MM.1S (cell line): Measurements from ENCODE around the gene ZBTB49.
"Not testable (repeated sequence)": the region's sequence is repeated elsewhere in the genome, so short reads cannot be mapped to it uniquely, and the experiment has no call there.

Source experiments
- DNase-seq: peaks from one replicate; pipeline ENCODE4 v3.0.0-alpha.2; 2015
- H2AFZ ChIP-seq: fragments of 300-600 bp; sonication (generic); 2 replicates; pipeline ENCODE4 v1.6.0; 2016; ENCODE audit warnings: antibody characterized with exemption, low read length
- H3F3A ChIP-seq: fragments of 300-600 bp; sonication (generic); 2 replicates; pipeline ENCODE4 v1.6.1; 2016; ENCODE audit warnings: mild to moderate bottlenecking, antibody characterized with exemption, low read length, moderate library complexity, mixed read lengths; ENCODE audit not compliant: insufficient read depth
- H3K27ac ChIP-seq: fragments of 300-600 bp; sonication (generic); 2 replicates; pipeline ENCODE4 v1.5.1; 2016; ENCODE audit warnings: mild to moderate bottlenecking, low read length
- H3K27me3 ChIP-seq: fragments of 300-600 bp; sonication (generic); replicated peaks from 2 replicates; pipeline ENCODE4 v1.6.0; 2016; ENCODE audit warnings: low read length; ENCODE audit not compliant: insufficient read depth
- H3K36me3 ChIP-seq: fragments of 300-600 bp; sonication (generic); replicated peaks from 2 replicates; pipeline ENCODE4 v1.6.1; 2016; ENCODE audit warnings: mild to moderate bottlenecking, low read length, mixed read lengths; ENCODE audit not compliant: insufficient read depth
- H3K4me1 ChIP-seq: fragments of 300-600 bp; sonication (generic); 2 replicates; pipeline ENCODE4 v1.6.1; 2016; ENCODE audit warnings: low read length, mixed read lengths
- H3K4me2 ChIP-seq: fragments of 300-600 bp; sonication (generic); 2 replicates; pipeline ENCODE4 v1.6.0; 2016; ENCODE audit warnings: low read depth, low read length
- H3K4me3 ChIP-seq: fragments of 300-600 bp; sonication (generic); 2 replicates; pipeline ENCODE4 v1.5.1; 2016; ENCODE audit warnings: low read length, mixed read lengths
- H3K79me2 ChIP-seq: fragments of 300-600 bp; sonication (generic); 2 replicates; pipeline ENCODE4 v1.6.1; 2016; ENCODE audit warnings: mixed run types, low read length, mixed read lengths
- H3K9ac ChIP-seq: fragments of 300-600 bp; sonication (generic); 2 replicates; pipeline ENCODE4 v1.6.1; 2016; ENCODE audit warnings: low read length, mixed read lengths
- H3K9me2 ChIP-seq: fragments of 300-600 bp; sonication (generic); replicated peaks from 2 replicates; pipeline ENCODE4 v1.6.1; 2016; ENCODE audit warnings: mild to moderate bottlenecking, low read length, mixed read lengths; ENCODE audit not compliant: insufficient read depth
- H3K9me3 ChIP-seq: fragments of 300-600 bp; sonication (generic); replicated peaks from 2 replicates; pipeline ENCODE4 v1.6.1; 2016; ENCODE audit warnings: mild to moderate bottlenecking, low read length, mixed read lengths; ENCODE audit not compliant: insufficient read depth
- H4K20me1 ChIP-seq: fragments of 300-600 bp; sonication (generic); 2 replicates; pipeline ENCODE4 v1.6.1; 2016; ENCODE audit warnings: mild to moderate bottlenecking, low read length, moderate library complexity, mixed read lengths; ENCODE audit not compliant: insufficient read depth
- CTCF ChIP-seq: fragments of 300-600 bp; sonication (generic); IDR thresholded peaks from 2 replicates; pipeline ENCODE4 v1.5.1; 2016; ENCODE audit warnings: antibody characterized with exemption, low read length, mixed read lengths
- EZH2 ChIP-seq: fragments of 300-600 bp; sonication (generic); optimal IDR thresholded peaks from 2 replicates; pipeline ENCODE3; 2017; ENCODE audit warnings: low read depth, mild to moderate bottlenecking, antibody characterized with exemption, low read length, mixed read lengths
- EZH2phosphoT487 ChIP-seq: fragments of 300-600 bp; sonication (generic); IDR thresholded peaks from 2 replicates; pipeline ENCODE4 v1.6.1; 2018; ENCODE audit warnings: antibody characterized with exemption, low read length

The ZBTB49 gene

GRCh38 chr4:4347585-4347984 is 57.5 kb downstream of the ZBTB49 start:
- H2AFZ ChIP-seq, result no peak overlapping the region
- H3K4me1 ChIP-seq, result peaks cover 18% of the 10 kb centered on the region
- no peak for DNase-seq
- H3F3A ChIP-seq, result peaks cover 15% of the 10 kb centered on the region
- no peaks in the 10 kb centered on the region for H3K27me3 ChIP-seq
- no peaks in the 10 kb centered on the region for H3K9me2 ChIP-seq
- no peak for TF ChIP-seq CTCF
- TF ChIP-seq EZH2, result no peak
- TF ChIP-seq EZH2phosphoT487, result no peak
- no peaks in the 10 kb centered on the region for H3K9me3 ChIP-seq
- H3K27ac ChIP-seq, result no peak overlapping the region
- no peak overlapping the region for H3K9ac ChIP-seq
- H3K36me3 ChIP-seq, result no peaks in the 10 kb centered on the region
- H3K4me3 ChIP-seq, result no peak overlapping the region
- H3K4me2 ChIP-seq, result no peak overlapping the region
- H3K79me2 ChIP-seq, result no peaks in the 10 kb centered on the region
- no peaks in the 10 kb centered on the region for H4K20me1 ChIP-seq

GRCh38 chr4:4348585-4348984 is 58.5 kb downstream of the ZBTB49 start:
- H3K79me2 ChIP-seq, H3K27ac ChIP-seq, H3K27me3 ChIP-seq, H2AFZ ChIP-seq, DNase-seq, H3K4me2 ChIP-seq, H3K9me3 ChIP-seq, H3K4me3 ChIP-seq, H3K9ac ChIP-seq, H4K20me1 ChIP-seq, H3K9me2 ChIP-seq, H3K36me3 ChIP-seq: not testable (repeated sequence)
- peaks cover 18% of the 10 kb centered on the region for H3K4me1 ChIP-seq
- peaks cover 15% of the 10 kb centered on the region for H3F3A ChIP-seq

DNA sequence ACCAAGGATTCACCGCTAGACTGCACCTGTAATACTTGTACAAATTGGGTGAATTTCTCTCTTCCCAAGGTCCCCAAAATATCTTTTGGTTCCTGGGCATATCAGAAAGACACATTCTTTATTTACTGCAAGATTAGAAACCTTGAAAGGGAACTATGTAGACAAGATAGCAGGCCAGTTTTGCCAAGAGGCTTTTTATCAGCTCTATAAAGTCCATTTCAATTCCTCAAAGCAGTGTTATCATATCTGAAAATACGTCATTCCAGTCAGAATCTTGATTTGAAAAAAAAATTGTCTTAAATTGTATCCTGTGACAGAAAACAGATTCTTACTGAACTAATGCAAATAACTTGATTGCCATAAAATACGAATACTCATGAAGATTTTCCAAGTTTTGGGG is 59.8 kb downstream of the ZBTB49 start:
- Histone ChIP-seq H3K27ac (no peak overlapping the region), H4K20me1 (no peaks in the 10 kb centered on the region), H3K27me3 (no peaks in the 10 kb centered on the region), H3K9me2 (no peaks in the 10 kb centered on the region), H3K4me1 (peaks cover 11% of the 10 kb centered on the region), H3K4me3 (no peak overlapping the region), H3K9me3 (no peaks in the 10 kb centered on the region), H3K4me2 (no peak overlapping the region), H3F3A (peaks cover 7% of the 10 kb centered on the region), H3K79me2 (no peaks in the 10 kb centered on the region), H3K36me3 (no peaks in the 10 kb centered on the region), H2AFZ (no peak overlapping the region), H3K9ac (no peak overlapping the region)
- no peak for DNase-seq
- TF ChIP-seq EZH2phosphoT487 (no peak), CTCF (no peak), EZH2 (no peak)

DNA sequence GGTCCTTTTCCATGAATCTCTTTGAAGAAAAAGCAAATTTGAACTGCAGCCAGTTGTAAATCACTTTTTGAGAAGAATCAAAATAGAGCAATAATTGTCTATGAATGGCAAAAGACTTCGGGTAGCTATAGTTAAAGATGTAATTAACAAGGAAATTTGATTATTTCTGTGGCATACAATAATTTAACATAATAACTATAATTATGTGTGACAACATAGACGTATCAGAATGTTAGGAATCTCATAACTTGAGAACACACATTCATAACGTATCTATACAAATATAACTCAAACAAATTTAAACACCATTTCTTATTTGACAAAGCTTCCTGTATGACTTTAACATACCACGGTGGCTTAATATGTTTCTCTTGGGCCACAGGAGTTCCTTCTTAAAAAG is 60.9 kb downstream of the ZBTB49 start:
- no peak for DNase-seq
- no peaks in the 10 kb centered on the region for H3K9me2 ChIP-seq
- H3K36me3 ChIP-seq, result no peaks in the 10 kb centered on the region
- no peaks in the 10 kb centered on the region for H3K9me3 ChIP-seq
- no peak overlapping the region for H3K4me3 ChIP-seq
- no peak overlapping the region for H3K27ac ChIP-seq
- H3K9ac ChIP-seq, result no peak overlapping the region
- TF ChIP-seq CTCF (no peak), EZH2phosphoT487 (no peak), EZH2 (no peak)
- no peak overlapping the region for H2AFZ ChIP-seq
- H3K4me1 ChIP-seq, result peaks cover 2% of the 10 kb centered on the region
- H4K20me1 ChIP-seq, result no peaks in the 10 kb centered on the region
- no peaks in the 10 kb centered on the region; the same call in 1 of the 2 replicates for H3K27me3 ChIP-seq
- no peaks in the 10 kb centered on the region for H3K79me2 ChIP-seq
- no peak overlapping the region for H3K4me2 ChIP-seq
- H3F3A ChIP-seq, result no peaks in the 10 kb centered on the region
